OCI-LY1 (cell line): Measurements from ENCODE around the gene TMEM89.

Source experiments
- CTCF ChIP-seq: fragments of 200-600 bp; sonication (generic), shearing (Covaris generic); IDR thresholded peaks from 2 replicates; pipeline ENCODE4 v1.5.1; 2017; ENCODE audit warnings: mild to moderate bottlenecking, antibody characterized with exemption, low read length, moderate library complexity, mixed read lengths
- EZH2 ChIP-seq: fragments of 200-600 bp; sonication (generic), shearing (Covaris generic); IDR thresholded peaks from 2 replicates; pipeline ENCODE4 v1.8.0; 2017; ENCODE audit warnings: borderline replicate concordance, mixed run types, mild to moderate bottlenecking, antibody characterized with exemption, low read length, moderate library complexity, mixed read lengths

GRCh38 chr3:48573973-48574585 lies 47.5 kb downstream of the TMEM89 start:
- TF ChIP-seq CTCF (no peak), EZH2 (no peak)
